Measurements from ENCODE around the gene INHBB.
A peak's percentile ranks its signal among the peaks of the same experiment; 100 is the strongest.

The INHBB gene

DNA sequence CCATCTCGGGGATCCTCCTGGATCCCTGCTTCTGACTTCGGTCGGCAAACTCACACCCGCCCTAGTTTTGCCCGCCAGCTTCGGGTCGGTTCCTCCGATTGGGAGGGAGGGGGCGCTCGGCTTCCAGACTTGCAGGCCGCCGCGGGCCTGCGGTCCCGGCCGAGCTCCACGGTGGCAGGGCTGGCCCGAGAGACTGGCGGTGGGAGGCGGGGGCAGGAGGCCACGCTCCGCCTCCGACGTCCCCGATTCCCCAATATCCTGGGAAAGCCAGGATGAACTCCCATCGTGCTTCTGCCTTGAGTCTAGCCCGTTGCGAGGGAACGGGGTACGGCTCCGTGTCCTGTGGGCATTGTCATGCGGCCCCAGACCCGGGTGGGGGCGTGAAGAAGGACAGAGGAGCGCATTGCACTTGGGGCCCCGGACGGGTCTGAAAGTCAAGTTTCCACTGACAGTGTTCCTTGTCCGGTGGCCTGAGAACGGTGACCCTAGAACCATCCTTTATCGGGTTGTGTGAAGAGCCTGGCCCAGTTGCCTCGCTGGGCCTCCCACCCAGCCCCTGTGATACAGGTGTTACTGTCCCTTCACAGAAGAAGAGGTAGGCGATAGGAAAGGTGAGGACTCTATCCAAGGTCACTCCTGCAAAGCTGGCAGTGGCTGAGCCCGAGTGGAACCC, 2.4 kb upstream of the INHBB start:
- peak; percentile 71 for DNase-seq

DNA sequence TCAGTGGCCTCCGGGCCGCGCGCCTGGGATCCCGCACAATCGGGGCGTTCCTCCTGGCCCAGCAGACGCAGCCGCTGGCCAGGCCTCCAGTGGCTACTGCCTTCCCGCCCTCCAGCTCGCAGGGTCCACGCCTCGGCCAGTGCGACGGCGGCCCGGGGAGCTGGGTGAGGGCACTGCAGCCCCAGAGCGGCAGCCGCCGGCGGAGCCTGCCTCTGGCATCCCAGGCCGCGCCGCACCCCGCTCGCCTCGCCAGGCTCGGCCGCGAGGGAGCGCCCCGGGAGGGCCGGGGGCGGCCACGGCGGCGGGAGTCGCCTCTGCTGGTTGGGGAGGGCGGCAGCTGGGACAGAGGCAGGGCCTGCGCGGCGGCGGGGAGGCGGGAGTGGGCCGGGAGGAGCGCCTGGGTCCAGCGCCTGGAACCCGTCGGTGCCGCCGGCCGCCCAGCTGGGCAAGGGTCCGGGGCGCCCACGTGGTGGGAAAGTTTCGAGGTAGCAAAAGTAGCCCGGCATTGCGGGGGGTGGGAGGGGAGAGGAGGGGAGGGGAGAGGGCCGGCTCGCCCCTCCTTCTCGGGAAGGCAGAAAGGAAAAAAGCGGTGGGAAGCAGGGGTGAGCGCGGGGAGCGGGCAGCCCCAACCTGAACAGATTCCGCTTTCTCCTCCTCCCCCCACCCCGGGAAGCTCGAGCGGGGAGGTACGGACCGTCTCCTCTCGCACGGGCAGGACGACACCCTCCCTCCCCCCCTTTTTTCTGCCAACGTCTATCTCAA, 1.5 kb upstream of the INHBB start:
- peak; percentile 26 for DNase-seq

DNA sequence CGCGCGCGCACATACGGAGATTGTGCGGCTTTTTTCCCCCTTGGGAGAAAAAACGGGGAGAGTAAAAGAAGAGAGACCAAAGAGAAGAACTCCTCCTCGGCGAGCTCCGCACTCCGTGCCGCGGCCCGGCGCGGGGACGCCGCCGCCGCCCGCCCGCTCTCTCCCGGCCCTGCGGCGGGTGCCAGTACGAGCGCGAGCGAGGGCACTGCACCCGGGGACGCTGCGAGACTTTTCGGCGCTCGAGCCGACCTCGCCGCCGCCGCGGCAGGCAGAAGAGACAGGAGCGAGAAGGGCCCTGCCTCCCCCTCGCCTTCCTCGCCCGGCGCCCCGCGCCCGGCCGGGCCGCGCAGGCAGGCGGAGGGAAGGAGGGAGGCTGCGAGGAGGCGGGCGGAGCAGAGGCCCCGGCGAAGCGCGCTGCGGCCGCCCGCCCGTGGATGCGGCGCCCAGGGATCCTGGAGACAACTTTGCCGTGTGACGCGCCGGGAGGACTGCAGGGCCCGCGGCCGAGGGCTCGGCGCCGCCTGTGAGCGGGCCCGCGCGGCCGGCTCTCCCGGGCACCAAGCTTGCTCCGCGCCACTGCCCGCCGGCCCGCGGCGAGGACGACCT, 857 bp upstream of the INHBB start:
- peak; percentile 24 for DNase-seq

DNA sequence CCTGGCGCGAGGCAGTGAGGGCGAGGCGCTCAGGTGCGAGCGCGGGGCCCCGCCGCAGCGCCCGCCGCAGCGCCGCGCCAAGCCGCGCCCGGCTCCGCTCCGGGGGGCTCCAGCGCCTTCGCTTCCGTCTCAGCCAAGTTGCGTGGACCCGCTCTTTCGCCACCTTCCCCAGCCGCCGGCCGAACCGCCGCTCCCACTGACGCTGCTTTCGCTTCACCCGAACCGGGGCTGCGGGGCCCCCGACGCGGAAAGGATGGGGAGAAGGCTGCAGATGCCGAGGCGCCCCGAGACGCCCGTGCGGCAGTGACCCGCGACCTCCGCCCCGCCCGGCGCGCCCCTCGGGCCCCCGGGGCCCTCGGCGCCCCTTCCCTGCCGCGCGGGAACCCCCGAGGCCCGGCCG, 328 bp upstream of the INHBB start:
- no peak for DNase-seq

DNA sequence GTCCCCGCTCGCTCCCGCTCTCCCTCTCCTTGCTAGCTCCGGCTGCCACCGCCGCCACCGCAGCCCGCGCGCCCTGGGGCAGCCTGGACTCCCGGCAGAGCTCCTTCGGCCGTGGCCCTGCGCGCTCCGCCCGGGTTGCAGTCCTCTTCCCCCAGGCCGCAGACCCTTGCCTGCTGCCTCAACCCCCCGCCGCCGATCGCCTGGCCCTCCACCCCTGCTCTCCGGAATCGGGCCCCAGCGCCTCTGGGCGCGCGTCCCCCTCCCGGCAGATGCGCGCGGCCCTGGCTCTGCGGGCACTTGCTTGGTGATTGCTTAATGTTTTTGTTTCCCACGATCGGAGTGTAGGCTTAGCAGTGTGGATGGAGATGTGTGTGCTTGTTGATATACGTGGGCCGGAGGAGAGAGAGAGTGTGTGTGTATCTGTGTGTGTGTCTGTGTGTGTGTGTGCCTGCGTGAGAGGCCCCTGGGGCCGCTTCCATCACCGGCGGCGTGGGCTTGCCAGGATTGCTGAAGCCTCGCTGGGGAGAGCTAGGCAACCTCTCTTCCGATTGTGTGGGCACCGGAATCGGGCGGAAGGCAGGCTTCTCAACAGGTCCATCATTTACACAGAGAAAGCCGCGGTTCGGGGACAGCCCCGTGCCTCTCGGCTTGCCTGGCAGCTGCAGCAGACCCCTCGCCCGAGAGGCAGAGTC, 877 bp downstream of the INHBB start:
- DNase-seq, result peak; percentile 48

DNA sequence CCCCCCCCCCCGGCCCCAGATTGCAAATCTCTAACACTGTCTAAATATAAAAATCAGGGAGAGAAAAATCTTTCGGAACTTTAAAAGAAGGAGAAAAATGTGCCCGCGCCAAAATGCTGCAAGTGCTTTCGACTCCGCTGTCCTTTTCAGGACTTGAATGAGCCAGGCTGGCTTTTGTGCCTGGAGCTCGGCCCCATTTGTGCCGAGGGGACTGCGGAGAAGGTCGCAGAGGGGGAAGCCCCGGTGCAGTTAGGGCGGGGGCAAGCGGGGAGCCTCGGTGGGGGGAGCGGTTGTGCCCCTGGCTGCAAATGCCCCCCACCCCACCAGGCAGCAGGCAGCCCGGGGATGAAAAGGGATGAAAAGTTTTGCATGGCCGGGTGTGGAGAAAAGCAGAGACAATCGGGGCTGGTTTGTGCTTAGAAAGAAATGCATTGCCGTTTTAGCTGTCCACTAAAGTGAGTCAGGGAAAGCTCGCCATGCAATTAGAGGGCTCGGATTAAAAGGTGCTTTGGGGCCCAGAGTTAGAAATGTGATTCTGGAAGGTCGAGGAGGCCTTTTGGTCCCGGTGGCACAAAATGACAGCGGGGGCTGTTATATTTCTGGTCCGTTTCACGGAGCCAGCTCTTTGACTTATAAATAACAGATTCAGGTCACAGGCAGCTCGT, 1.6 kb downstream of the INHBB start:
- peak; percentile 48 for DNase-seq

DNA sequence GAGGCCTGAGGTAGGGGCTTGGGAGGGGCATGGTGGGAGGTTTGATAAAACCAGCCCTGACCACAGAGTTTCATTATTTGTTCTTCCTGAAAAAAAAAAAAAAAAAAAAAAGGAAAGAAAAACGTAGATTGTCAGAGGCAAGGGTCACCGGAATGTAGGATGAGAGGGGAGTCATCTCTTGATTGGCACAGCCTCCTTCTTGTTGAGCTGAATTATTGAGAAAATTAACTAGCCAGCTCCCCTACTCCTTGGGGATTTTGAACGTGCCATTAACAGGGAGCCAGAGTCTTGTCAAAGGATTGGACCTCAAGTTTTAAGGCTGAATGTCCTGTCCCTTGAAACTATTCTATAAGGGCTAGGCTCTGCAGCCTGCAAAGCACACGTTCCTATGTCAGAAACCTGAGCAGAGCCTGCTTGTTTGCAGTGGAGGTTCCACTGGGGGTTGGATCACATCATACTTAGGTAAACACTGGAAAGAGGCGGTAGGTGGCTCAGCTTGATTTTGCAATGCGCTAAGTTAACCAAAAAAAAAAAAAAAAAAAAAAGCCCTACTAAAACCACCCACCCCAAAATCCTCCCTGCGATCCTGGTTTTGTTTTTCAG, 2.3 kb downstream of the INHBB start:
- DNase-seq, result peak; percentile 59

DNA sequence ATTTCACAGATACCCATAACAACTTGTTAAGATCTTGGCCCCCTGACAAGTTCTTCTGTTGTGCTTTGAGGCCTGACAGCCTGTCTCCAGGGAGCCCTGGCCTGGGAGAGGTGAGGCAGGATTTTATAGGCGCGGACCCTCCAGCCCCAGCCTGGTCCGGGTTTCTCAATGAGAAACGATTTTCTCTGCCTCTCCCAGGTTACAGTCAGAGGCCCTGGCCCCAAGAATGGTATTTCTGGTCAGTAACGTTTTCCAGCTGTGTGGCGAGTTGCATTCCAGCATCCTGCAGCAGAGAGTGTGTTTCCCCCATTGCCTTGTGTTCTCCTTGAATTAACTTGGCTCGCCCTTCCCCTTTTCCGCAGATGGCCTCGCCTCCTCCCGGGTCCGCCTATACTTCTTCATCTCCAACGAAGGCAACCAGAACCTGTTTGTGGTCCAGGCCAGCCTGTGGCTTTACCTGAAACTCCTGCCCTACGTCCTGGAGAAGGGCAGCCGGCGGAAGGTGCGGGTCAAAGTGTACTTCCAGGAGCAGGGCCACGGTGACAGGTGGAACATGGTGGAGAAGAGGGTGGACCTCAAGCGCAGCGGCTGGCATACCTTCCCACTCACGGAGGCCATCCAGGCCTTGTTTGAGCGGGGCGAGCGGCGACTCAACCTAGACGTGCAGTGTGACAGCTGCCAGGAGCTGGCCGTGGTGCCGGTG, 3.0 kb downstream of the INHBB start:
- DNase-seq, result no peak

DNA sequence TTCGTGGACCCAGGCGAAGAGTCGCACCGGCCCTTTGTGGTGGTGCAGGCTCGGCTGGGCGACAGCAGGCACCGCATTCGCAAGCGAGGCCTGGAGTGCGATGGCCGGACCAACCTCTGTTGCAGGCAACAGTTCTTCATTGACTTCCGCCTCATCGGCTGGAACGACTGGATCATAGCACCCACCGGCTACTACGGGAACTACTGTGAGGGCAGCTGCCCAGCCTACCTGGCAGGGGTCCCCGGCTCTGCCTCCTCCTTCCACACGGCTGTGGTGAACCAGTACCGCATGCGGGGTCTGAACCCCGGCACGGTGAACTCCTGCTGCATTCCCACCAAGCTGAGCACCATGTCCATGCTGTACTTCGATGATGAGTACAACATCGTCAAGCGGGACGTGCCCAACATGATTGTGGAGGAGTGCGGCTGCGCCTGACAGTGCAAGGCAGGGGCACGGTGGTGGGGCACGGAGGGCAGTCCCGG, 3.5 kb downstream of the INHBB start:
- no peak for DNase-seq

DNA sequence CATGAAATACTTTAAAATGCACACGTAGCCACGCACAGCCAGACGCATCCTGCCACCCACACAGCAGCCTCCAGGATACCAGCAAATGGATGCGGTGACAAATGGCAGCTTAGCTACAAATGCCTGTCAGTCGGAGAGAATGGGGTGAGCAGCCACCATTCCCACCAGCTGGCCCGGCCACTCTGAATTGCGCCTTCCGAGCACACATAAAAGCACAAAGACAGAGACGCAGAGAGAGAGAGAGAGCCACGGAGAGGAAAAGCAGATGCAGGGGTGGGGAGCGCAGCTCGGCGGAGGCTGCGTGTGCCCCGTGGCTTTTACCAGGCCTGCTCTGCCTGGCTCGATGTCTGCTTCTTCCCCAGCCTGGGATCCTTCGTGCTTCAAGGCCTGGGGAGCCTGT, 4.1 kb downstream of the INHBB start:
- DNase-seq, result no peak

DNA sequence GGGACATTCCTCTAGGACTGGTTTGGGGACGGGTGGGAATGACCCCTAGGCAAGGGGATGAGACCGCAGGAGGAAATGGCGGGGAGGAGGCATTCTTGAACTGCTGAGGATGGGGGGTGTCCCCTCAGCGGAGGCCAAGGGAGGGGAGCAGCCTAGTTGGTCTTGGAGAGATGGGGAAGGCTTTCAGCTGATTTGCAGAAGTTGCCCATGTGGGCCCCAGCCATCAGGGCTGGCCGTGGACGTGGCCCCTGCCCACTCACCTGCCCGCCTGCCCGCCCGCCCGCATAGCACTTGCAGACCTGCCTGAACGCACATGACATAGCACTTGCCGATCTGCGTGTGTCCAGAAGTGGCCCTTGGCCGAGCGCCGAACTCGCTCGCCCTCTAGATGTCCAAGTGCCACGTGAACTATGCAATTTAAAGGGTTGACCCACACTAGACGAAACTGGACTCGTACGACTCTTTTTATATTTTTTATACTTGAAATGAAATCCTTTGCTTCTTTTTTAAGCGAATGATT, 4.9 kb downstream of the INHBB start:
- DNase-seq, result no peak

DNA sequence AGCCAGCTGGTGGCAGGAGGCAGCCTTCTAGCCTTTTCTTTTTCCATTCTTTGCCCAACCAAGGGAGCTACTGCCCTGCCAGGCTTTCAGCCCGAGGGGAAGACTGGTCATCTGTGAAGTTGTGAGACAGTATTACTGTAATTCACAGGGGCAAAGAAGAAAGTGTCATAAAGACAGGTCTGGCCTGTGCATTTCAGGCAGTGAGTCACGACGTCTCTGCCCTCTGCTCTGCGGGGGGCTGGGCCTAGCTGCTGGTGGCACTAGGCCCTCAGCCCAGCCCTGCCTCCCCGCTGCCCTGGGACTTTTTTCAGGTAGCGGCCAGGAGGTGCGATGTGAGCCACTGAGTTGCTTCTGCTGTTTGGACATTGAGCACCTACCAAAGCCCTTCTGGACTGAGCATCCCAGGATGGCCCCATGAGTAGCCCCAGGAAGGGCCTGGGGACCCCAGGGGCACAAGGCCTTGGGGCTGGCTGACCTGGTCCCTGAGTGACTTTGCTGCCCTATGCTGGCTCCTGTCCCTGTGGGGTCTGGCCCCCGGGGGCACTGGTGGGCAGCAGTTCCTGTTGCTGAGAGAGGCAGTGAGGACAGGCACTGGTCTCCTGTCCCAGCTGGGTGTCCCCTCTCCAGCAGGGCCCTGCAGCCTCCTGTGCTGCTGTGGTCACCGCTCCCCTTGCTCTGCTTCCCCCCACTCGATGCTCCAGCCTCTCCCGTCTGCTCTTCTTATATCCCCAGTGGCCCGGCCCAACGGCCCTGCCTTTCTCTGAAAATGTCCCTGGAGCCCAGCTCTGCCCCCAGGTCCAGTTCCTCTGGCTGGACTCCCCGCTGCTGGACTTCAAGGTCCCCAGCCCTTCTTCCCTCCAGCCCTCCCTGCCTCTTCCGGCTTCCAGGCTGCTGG, 7.0 kb downstream of the INHBB start:
- DNase-seq, result no peak

DNA sequence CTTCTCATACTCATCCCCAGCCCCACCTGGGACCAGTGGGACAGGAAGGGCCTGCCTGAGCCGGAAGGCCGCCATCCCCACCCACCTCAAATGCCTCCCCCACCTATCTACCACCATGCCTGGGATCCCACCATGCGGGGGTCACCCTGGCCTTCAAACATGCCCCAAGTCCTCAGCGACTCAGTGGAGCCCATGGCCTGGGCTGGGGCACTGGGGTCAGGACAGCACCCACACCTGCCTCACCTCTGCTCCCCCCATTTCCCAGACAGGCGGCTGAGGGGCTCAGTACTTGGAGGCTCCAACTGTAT, 7.6 kb downstream of the INHBB start:
- no peak for DNase-seq

DNA sequence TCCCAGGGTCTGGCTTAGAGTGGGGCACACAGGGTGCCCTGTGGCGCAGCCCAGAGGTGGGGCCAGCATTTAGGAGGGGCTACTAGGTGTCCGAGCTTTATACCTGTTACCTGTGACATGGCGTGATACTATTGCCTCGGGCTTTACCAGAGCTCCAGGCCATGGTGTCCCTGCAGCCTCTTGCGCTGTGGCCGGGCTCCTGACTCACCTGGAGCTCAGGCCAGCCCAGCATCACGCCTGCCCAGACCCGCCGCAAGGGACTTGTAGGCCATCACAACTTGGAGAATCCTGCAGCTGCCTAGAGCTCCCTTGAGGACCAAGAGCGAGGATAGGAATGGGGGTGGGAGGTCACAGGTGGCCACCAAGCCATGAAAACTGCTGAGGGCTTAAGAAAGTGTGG, 8.0 kb downstream of the INHBB start:
- no peak for DNase-seq

DNA sequence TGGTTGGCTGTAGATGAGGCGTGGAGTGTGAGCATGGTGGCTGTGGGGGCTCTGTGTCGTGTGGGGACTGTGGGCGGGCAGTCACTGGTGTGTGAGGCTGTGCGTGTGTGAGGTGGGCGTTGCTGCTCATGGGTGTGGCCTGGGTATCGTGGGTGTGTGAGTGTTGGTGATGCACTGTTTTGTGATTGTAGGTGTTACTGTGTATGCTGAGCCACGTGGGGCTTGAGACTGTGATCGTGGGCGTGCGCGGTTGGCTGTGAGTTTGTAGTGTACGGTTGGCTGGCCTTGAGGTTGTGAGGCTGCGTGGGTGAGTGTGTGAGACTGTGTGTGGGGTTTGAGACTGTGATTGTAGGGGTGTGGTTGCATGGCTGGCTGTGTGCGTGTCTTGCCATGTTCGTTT, 8.5 kb downstream of the INHBB start:
- no peak for DNase-seq

DNA sequence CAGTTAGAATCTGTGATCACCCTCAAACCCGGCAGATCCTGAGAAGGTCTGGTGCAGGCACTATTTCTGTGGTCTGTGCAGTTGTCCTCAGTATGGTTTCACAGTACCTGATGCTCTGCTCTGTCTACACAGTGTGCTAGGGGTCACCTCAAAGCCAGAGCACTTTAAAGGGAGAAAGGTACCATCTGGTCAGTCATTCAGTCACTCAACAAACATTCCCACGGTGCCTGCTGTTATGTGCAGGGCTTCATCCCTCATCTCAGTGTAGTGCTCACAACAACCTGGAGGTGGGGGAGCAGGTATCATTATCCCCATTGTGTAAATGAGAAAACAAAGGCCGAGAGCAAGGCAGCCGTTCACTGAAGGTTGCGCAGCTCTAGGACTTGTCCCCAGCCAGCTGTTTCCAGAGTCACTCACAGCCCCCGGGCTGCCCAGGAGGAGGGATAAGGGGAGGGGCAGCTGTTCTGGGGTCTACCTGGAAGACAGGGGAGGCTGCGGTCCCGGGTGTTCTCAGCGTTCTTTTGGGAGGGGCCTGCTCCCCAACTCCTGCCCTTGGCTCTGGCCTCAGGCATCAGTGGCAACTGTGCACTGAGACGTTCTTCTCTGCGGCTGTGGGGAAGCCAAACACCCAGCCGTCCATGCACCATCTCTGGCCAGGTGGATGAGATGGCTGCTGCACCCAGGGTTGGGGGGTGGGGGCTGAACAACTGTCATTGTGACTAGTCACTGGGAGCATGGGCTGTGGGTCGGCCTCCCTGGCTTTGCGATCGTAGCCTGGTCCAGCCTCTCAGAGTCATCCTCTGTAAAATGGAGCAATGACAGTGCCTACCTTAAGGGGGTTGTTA, 9.2 kb downstream of the INHBB start:
- no peak for DNase-seq

DNA sequence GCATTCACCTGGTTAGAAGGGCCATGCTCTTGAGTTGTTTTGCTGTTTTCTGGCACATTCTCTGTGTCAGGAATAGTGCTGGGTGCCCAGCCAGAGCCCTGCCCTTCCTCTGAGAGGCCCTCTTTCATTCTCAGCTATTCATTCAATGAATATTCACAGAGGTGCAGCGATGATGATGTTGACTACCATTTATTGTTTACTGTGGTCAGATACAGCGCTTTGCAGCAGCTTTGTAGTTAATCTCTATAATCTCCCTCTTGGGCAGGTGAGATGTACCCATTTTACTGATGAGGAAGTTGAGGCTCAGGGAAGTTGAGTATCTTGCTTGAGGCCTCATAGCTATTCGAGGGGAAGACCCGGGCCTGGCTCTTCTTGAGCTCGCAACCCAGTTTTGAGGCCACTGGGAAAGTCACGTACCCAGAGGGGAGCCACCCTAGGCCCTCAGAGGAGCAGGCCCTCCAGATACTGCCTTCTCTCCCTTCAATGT, 9.9 kb downstream of the INHBB start:
- no peak for DNase-seq

DNA sequence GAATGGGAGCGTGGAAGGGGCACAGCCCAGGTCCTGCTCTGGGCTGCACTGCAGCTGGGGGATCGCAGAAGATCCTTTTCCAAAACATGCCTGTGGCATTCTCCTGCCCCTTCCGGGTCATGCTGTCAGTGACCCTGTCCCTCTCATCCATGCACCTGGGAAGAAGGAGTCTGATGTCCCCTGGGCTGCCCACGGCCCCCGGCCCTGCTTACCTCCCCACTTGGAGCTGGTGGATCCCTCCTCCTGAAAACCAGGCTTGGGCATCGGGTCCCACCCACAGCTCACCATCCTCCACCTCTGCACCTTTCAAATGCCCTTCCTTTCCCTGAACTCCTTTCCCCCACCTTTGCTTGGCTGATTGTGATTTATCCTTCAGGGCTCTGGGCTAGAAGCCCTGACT, 11.8 kb downstream of the INHBB start:
- DNase-seq, result no peak

DNA sequence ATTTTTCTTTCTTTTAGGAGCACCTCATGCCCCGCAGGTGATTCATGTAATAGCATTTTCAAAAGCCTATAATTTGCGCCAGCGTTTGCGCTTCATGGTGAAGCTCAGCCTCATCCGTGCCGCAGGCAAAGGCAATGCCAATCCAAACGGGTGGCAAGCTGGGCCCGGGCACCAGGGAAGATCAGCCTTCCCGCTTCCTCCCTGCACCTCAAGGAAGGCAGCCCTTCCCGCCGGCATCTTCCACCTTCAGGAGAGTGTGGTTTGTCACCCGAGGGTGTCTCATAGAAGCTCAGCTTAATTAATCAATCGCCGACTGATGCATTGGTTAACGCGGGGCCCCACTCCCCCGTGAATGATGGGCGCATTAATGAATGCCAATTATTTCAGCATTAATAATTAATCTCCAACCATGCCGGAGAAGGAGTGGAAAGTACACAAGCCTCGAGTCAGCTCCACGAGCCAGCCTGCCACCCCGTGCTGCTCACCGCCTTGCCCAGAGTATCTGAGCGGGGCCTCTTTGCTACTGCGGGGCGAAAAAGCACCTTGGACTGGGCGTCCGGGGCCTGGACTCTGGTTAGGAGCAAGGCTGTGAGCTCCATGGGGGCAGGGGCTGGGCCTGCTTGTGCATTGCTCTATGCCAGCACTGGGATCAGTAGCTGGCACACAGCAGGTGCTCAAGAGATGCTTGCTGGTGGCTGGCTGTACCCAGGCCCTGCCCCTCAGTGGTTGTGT, 13.0 kb downstream of the INHBB start:
- no peak for DNase-seq
